NB4 (cell line): Measurements from ENCODE around the gene FCF1.

Source experiments
- CTCF ChIP-seq: IDR thresholded peaks from one replicate; pipeline ENCODE4 v1.5.1; 2012; ENCODE audit warnings: low read depth, low read length
- MYC ChIP-seq: IDR thresholded peaks from 2 replicates; pipeline ENCODE4 v1.6.1; 2011; ENCODE audit warnings: low read depth, low read length
- POLR2A ChIP-seq: IDR thresholded peaks from 2 replicates; pipeline ENCODE4 v1.6.1; 2011; ENCODE audit warnings: mild to moderate bottlenecking; ENCODE audit not compliant: insufficient read length; ENCODE audit errors: extremely low read depth

- no peak for TF ChIP-seq CTCF
- TF ChIP-seq MYC, result no peak
- TF ChIP-seq POLR2A, result no peak
These were observed 21.5 kb upstream of the FCF1 start for GRCh38 chr14:74691456-74691855.
